Stimulated activated CD8-positive, alpha-beta memory T cell treated with anti-CD3 and anti-CD28 coated beads, Interleukin-12 subunit alpha, Interleukin-12 subunit beta, amount 100 ng/mL, for 1 hour (primary cell): Measurements from ENCODE around the gene ALK.

ENCODE experiments used
- DNase-seq: peaks from one replicate; pipeline ENCODE4 v3.0.0-alpha.2; 2020; ENCODE audit warnings: low read depth

The ALK gene

GRCh38 chr2:29902356-29902755 lies 19.0 kb downstream of the ALK start:
- no peak for DNase-seq

- DNase-seq = no peak
Observed at GRCh38 chr2:29900971-29901633, 20.3 kb downstream of the ALK start.

- DNase-seq = no peak
Observed at GRCh38 chr2:29898999-29899398, 22.4 kb downstream of the ALK start.

GRCh38 chr2:29894822-29895614 lies 26.4 kb downstream of the ALK start:
- no peak for DNase-seq

- no peak for DNase-seq
Observed at GRCh38 chr2:29892585-29893259, 28.7 kb downstream of the ALK start.

- no peak for DNase-seq
Observed at GRCh38 chr2:29881089-29881730, 40.2 kb downstream of the ALK start.

- DNase-seq = no peak
Observed at GRCh38 chr2:29880084-29880483, 41.3 kb downstream of the ALK start.

GRCh38 chr2:29879456-29879855 lies 41.9 kb downstream of the ALK start:
- no peak for DNase-seq

- no peak for DNase-seq
Observed at GRCh38 chr2:29878898-29879297, 42.5 kb downstream of the ALK start.

GRCh38 chr2:29876374-29876773 lies 45.0 kb downstream of the ALK start:
- DNase-seq = no peak

GRCh38 chr2:29874745-29875144 lies 46.6 kb downstream of the ALK start:
- no peak for DNase-seq

- DNase-seq = no peak
Observed at GRCh38 chr2:29872870-29873269, 48.5 kb downstream of the ALK start.

GRCh38 chr2:29871541-29871940 lies 49.8 kb downstream of the ALK start:
- no peak for DNase-seq

GRCh38 chr2:29865512-29865911 lies 55.9 kb downstream of the ALK start:
- DNase-seq = no peak

- no peak for DNase-seq
Observed at GRCh38 chr2:29864988-29865387, 56.4 kb downstream of the ALK start.

GRCh38 chr2:29855924-29856639 lies 65.3 kb downstream of the ALK start:
- DNase-seq = no peak

GRCh38 chr2:29850794-29851193 lies 70.6 kb downstream of the ALK start:
- no peak for DNase-seq

- no peak for DNase-seq
Observed at GRCh38 chr2:29848566-29849310, 72.6 kb downstream of the ALK start.

GRCh38 chr2:29847886-29848285 lies 73.5 kb downstream of the ALK start:
- no peak for DNase-seq

- DNase-seq = no peak
Observed at GRCh38 chr2:29844713-29845326, 76.6 kb downstream of the ALK start.
